T-helper 17 cell (primary cell): Measurements from ENCODE around the gene SAMD11. TPM values are rescaled to one million over a fixed set of nuclear protein-coding genes. Genes with fewer than 3 reads are reported as not detected.
"Not testable (repeated sequence)": the region's sequence is repeated elsewhere in the genome, so short reads cannot be mapped to it uniquely, and the experiment has no call there.

Experiments
- ATAC-seq: fragments of 150-1000 bp; cut with Tn5 transposase; 2 replicates; pipeline ENCODE4 v1.10.0; 2021; ENCODE audit warnings: mild to moderate bottlenecking, moderate library complexity
- DNase-seq, 3 donors: peaks; one replicate each; pipeline versions ENCODE4 v3.0.0 to v3.0.0-alpha.2; 2020 to 2021
- H3K9me3 ChIP-seq: one replicate; pipeline ENCODE4 v1.7.0; 2013; ENCODE audit warnings: low read length, mild to moderate bottlenecking; ENCODE audit not compliant: control insufficient read depth, poor library complexity, severe bottlenecking
- H3K27ac Mint-ChIP-seq: one replicate; pipeline ENCODE4 v1.8.0; 2022; ENCODE audit warnings: mild to moderate bottlenecking, moderate library complexity, mixed read lengths
- H3K27me3 Mint-ChIP-seq: one replicate; pipeline ENCODE4 v1.8.0; 2022; ENCODE audit warnings: mixed read lengths
- H3K36me3 Mint-ChIP-seq: one replicate; pipeline ENCODE4 v1.8.0; 2022; ENCODE audit warnings: low read depth, mixed read lengths
- H3K4me1 Mint-ChIP-seq: one replicate; pipeline ENCODE4 v1.8.0; 2022; ENCODE audit warnings: mild to moderate bottlenecking, mixed read lengths
- H3K4me3 Mint-ChIP-seq: one replicate; pipeline ENCODE4 v1.8.0; 2022; ENCODE audit warnings: mild to moderate bottlenecking, moderate library complexity, mixed read lengths
- total RNA-seq, 4 donors: library from RNA in 2 of 4; stranded (reverse) in 2 of 4; gene quantifications; one replicate each; pipeline ENCODE4 v1.2.3 and lab custom pipeline; 2022 to 2026

Gene SAMD11
- total RNA-seq, 2 donors from 2014 or later: not detected

DNA sequence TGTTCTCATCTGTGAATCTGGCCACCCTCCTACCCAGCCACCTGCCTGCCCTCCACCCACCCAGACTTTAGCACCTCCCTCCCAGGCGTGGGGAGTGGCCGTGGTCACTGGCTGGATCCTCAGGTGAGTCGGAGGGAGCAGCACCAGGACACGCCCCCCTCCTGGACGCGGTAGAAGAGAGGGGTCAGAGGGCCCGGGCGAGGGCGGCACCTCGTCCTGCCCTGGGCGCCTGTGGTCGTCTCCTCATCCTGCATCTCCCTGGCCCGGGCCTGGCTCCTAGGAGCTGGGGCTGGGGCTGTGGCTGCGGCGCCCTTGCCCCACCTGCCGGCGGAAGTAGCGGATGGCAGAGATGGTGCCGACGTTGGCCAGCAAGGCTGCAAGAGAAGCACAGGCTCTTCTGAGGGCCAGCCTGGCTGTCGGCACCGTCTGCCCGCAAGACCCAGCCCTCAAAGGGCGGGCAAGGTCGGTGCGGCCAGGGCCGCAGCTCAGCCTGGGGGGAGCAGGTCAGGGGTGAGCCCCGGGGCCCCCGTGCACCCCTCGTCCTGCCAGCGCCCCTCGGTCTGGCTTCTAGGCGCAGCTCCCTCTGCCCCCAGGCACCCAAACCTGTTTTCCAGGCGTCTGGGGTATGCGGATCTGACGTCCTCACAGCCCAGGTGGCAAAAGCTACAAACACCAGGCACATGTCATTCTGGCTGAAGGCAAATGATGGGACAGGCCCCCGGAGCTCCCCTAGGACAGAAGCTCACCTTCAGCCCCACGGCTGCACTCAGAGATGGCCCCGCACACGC lies 52.4 kb downstream of the SAMD11 start:
- DNase-seq: peak; percentile 36 to 57 (median 49)
- Mint-ChIP-seq H3K4me3 (peak overlapping the region; percentile 45), H3K4me1 (peaks cover 9% of the 10 kb centered on the region), H3K36me3 (no peaks in the 10 kb centered on the region), H3K27me3 (peaks cover 5% of the 10 kb centered on the region), H3K27ac (no peak overlapping the region)
- H3K9me3 ChIP-seq: no peaks in the 10 kb centered on the region
- ATAC-seq: peak; percentile 89

- not testable (repeated sequence) for ATAC-seq, H3K27ac Mint-ChIP-seq, H3K4me1 Mint-ChIP-seq, DNase-seq, H3K27me3 Mint-ChIP-seq, H3K9me3 ChIP-seq, H3K36me3 Mint-ChIP-seq, H3K4me3 Mint-ChIP-seq
Observed at GRCh38 chr1:976791-977190, 53.1 kb downstream of the SAMD11 start.

- Mint-ChIP-seq H3K4me1 (peaks cover 9% of the 10 kb centered on the region), H3K4me3 (peak overlapping the region; percentile 56), H3K36me3 (no peaks in the 10 kb centered on the region), H3K27me3 (peaks cover 17% of the 10 kb centered on the region), H3K27ac (no peak overlapping the region)
- DNase-seq: no peak
- H3K9me3 ChIP-seq: no peaks in the 10 kb centered on the region
- no peak for ATAC-seq
Observed at GRCh38 chr1:978069-978834, 54.5 kb downstream of the SAMD11 start.

DNA sequence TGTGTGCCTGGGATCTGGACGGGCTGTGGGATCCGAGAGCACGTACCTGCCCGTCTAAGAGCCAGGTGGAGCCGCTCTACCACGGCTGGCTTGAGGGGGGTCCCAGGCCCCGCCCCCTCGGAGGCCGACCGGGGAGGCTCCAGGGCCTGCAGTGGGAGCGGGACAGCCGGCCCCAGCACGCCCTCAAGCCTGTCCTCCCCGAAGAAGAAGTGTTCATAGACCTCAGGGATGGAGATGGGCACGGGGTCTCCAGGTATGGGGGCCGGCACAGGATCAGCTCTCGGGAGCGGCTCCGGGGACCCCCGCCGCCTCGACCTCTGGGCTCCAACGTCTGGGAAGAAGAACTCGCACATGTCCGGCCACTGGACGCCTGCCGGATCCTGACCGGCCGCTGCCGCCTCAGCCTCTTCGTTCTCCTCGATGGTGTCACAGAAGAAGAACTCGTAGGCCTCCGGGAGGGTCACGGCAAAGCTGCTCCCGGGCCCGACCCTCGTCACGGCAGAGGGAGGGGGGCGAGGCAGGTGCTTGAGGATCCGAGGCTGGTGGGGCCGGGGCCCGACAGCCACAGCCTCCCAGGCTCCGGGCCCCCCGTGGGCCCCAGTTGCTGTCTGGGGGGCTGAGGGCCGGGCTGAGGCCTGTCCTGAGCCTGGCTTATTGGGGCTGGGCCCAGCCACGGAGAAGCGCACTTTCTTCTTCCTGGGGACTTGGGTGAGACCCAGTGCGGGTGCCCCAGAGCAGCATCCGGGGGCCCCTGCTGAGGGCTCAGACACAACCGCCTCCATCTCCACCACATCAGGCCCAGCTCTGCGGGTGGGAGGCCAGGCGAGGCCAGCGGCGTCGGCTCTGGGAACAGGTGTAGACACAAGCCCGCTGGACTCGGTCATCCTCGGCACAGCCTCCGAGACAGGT lies 55.4 kb downstream of the SAMD11 start:
- no peaks in the 10 kb centered on the region for H3K9me3 ChIP-seq
- DNase-seq: no peak
- no peaks in the 10 kb centered on the region for H3K36me3 Mint-ChIP-seq
- no peak overlapping the region for H3K27ac Mint-ChIP-seq
- ATAC-seq: no peak
- H3K27me3 Mint-ChIP-seq: peaks cover 24% of the 10 kb centered on the region
- H3K4me1 Mint-ChIP-seq: peaks cover 9% of the 10 kb centered on the region
- no peak overlapping the region for H3K4me3 Mint-ChIP-seq

DNA sequence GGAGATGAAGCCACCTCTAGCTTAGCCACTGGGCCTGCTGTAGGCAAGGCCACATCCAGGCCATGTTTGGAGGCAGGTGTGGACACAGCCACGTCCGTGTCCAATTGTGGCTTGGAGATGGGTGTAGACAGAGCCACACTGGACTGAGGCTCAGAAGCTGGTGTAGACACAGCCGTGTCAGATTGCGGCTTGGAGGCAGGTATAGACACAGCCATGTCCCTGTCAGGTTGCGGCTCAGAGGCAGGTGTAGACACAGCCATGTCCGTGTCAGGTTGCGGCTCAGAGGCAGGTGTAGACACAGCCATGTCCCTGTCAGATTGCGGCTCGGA lies 56.0 kb downstream of the SAMD11 start:
- Mint-ChIP-seq H3K4me3 (no peak overlapping the region), H3K4me1 (peaks cover 9% of the 10 kb centered on the region), H3K27me3 (peaks cover 24% of the 10 kb centered on the region), H3K36me3 (no peaks in the 10 kb centered on the region), H3K27ac (no peak overlapping the region)
- DNase-seq (no peak), ATAC-seq (no peak)
- H3K9me3 ChIP-seq: no peaks in the 10 kb centered on the region

DNA sequence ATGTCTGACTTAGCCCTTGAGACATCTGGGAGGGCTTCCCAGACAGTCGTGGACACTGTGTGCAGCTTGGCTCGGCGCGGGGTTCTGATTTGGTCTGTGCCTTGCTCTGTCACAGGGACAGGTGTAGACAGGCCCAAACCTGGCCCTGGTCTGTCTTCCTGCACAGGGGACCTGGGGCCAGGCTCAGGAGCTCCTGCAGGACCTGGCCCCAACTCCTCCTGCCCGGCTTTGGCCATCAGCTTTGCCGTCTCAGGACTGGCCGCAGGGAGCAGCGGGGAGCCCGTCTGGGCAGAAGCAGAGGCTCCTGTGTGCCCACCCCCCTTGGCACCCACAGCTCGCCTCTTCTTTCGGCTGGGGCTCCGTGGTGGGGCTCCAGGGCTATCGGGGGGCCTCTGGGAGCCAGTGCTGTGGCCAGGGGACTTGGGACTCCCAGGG lies 56.4 kb downstream of the SAMD11 start:
- no peak overlapping the region for H3K27ac Mint-ChIP-seq
- no peak overlapping the region for H3K4me3 Mint-ChIP-seq
- peaks cover 27% of the 10 kb centered on the region for H3K27me3 Mint-ChIP-seq
- ATAC-seq (no peak), DNase-seq (no peak)
- H3K4me1 Mint-ChIP-seq: peaks cover 9% of the 10 kb centered on the region
- no peaks in the 10 kb centered on the region for H3K9me3 ChIP-seq
- H3K36me3 Mint-ChIP-seq: no peaks in the 10 kb centered on the region

- H3K4me3 Mint-ChIP-seq: no peak overlapping the region
- DNase-seq: no peak
- H3K4me1 Mint-ChIP-seq: peaks cover 5% of the 10 kb centered on the region
Observed at GRCh38 chr1:980602-981395, 57.1 kb downstream of the SAMD11 start.

DNA sequence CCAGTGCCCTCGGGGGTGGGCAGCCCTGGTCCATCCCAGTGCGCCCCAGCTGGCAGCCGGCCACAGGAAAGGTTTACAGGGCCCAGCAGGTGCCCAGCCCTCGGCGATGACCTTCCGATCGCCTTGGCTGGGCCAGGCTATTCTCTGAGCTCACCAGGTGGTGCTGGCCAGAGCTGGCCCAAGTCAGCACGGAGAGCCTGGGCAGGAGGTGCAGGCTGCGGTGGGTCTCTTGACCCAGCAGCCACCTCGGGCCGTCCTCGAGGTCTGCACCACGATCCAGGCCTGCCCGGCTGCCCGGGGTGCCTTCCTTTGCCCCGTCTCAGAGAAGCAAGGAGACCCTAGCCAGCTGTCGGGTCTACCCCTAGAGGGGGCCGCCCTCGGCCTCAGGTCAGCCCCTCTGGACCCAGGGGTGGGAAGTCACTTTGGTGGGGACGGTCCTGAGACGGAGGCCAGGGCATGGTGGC lies 57.8 kb downstream of the SAMD11 start:
- Mint-ChIP-seq H3K27me3 (peaks cover 35% of the 10 kb centered on the region), H3K4me3 (no peak overlapping the region), H3K27ac (no peak overlapping the region), H3K36me3 (no peaks in the 10 kb centered on the region), H3K4me1 (peaks cover 3% of the 10 kb centered on the region)
- DNase-seq (peak in 1 of 3 donors; percentile 10), ATAC-seq (no peak)
- no peaks in the 10 kb centered on the region for H3K9me3 ChIP-seq

More at GRCh38 chr1:980602-981395, 57.1 kb downstream of the SAMD11 start:
- no peak overlapping the region for H3K27ac Mint-ChIP-seq
- no peaks in the 10 kb centered on the region for H3K36me3 Mint-ChIP-seq
- H3K9me3 ChIP-seq: no peaks in the 10 kb centered on the region
- ATAC-seq: no peak
- H3K27me3 Mint-ChIP-seq: peaks cover 30% of the 10 kb centered on the region

GRCh38 chr1:981955-982558 lies 58.3 kb downstream of the SAMD11 start, which contains the start of gene PERM1:
TSS of gene PERM1 (minus strand) at chr1:982093. CDS start at chr1:981029, 1,064 bp downstream.
- no peak for DNase-seq
- ATAC-seq: no peak
- no peaks in the 10 kb centered on the region for H3K36me3 Mint-ChIP-seq

DNA sequence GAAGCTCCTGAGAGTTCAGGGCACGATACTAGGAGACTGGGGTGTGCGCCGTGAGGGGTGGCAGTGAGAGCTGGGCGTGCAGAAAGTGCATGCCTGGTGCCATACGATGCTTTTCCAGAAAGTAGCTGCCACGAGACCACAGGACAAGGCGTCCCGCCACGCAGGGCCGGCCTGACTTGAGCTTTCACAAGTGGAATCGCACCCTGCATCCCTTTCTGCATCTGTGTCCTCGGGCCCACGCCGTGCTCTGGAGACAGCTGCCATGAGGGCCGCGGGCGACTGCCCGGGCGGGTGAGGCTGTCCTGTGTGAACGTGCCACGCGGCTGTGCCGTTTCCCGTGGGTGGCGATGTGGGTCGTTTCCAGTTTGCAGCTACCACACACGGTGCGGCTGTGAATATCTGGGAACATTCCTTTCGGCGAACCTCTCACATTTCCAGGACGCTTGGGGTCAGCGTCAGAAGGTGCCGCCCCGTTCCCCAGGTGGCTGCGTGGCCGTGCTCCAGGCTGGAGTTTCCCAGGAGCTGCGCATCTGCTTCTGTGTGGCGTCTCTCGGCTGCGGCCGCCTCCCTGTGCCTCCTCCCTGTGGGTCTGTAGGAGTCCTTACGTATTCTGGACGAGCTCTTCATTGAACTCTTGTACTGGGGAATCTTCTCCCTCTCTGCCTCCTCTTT lies 59.2 kb downstream of the SAMD11 start:
- H3K27ac Mint-ChIP-seq: no peak overlapping the region
- H3K4me1 Mint-ChIP-seq: peaks cover 3% of the 10 kb centered on the region
- H3K36me3 Mint-ChIP-seq: no peaks in the 10 kb centered on the region
- peaks cover 41% of the 10 kb centered on the region for H3K27me3 Mint-ChIP-seq
- DNase-seq (no peak), ATAC-seq (no peak)
- no peaks in the 10 kb centered on the region for H3K9me3 ChIP-seq
- no peak overlapping the region for H3K4me3 Mint-ChIP-seq

More at GRCh38 chr1:981955-982558, 58.3 kb downstream of the SAMD11 start, which contains the start of gene PERM1:
- H3K9me3 ChIP-seq: no peaks in the 10 kb centered on the region
- Mint-ChIP-seq H3K27ac (no peak within 1 kb of the TSS), H3K4me1 (peaks cover 3% of the 10 kb centered on the region), H3K27me3 (peaks cover 36% of the 10 kb centered on the region), H3K4me3 (no peak within 1 kb of the TSS)

DNA sequence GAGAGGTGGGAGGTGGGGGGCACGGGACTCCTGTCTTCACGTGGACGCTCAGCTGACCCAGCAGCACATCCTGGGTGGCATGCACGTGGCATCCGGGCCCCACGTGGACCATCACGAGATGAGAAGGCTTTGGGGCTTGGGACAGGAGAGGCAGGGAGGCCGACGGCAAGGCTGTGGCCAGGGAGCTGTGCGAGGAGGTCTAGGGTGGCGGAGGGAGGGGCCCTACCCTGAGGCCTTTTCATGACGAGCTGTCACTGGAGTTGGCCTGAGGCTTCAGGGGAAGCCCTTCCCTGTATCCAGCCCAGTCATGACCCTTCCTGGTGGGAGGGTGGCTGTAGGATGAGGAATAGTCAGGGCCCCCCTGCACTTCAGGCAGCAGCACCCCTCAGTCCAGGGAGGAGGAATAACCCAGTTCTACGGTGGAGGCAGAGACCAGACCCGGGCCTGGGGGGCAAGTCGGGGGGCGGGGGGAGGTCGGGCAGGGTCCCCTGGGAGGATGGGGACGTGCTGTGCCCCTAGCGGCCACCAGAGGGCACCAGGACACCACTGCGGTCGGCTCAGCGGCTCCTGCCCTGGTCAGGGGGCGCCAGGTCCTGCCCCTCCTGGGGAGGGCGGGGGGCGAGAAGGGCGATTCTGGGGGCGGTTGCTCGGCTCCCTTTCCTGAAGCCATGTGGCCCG lies 60.2 kb downstream of the SAMD11 start:
- H3K27me3 Mint-ChIP-seq: peaks cover 50% of the 10 kb centered on the region
- no peaks in the 10 kb centered on the region for H3K9me3 ChIP-seq
- H3K4me1 Mint-ChIP-seq: no peaks in the 10 kb centered on the region
- no peaks in the 10 kb centered on the region for H3K36me3 Mint-ChIP-seq
- no peak overlapping the region for H3K4me3 Mint-ChIP-seq
- ATAC-seq (peak; percentile 79), DNase-seq (peak; percentile 47 to 53 (median 49))
- H3K27ac Mint-ChIP-seq: no peak overlapping the region
